Spleen (tissue), 11 donors: ENCODE data around the gene SNCAIP. TPM values are rescaled to one million over a fixed set of nuclear protein-coding genes. Genes with fewer than 3 reads are reported as not detected.

ENCODE experiments used
- DNase-seq: peaks from one replicate; pipeline ENCODE4 v3.0.0-alpha.2; 2020
- H3K27ac ChIP-seq, 8 donors: fragments of 200-600 bp; sonication (generic) in 7 of 8; 1 replicate in 4 of 8; 2 replicates in 4 of 8; pipeline versions ENCODE4 v1.5.0 to v1.8.0; 2016 to 2021; ENCODE audit warnings: inconsistent platforms in 4 of 8, mild to moderate bottlenecking in 4 of 8, moderate library complexity in 1 of 8
- H3K27me3 ChIP-seq, 7 donors: fragments of 200-600 bp; sonication (generic) in 6 of 7; replicated peaks in 1 of 7; 1 replicate in 4 of 7; 2 replicates in 3 of 7; pipeline versions ENCODE4 v1.5.0 to v1.8.0; 2016 to 2021; ENCODE audit warnings: inconsistent platforms in 3 of 7, mild to moderate bottlenecking in 1 of 7
- H3K36me3 ChIP-seq, 6 donors: fragments of 200-600 bp; sonication (generic) in 5 of 6; 1 replicate in 4 of 6; 2 replicates in 2 of 6; pipeline versions ENCODE4 v1.5.0 to v1.8.0; 2016 to 2021; ENCODE audit warnings: inconsistent platforms in 2 of 6
- H3K4me1 ChIP-seq, 6 donors: fragments of 200-600 bp; sonication (generic) in 5 of 6; 1 replicate in 3 of 6; 2 replicates in 3 of 6; pipeline versions ENCODE4 v1.5.0 to v1.8.0; 2016 to 2021; ENCODE audit warnings: inconsistent platforms in 3 of 6
- H3K4me3 ChIP-seq, 8 donors: fragments of 200-600 bp; sonication (generic) in 7 of 8; 1 replicate in 4 of 8; 2 replicates in 4 of 8; pipeline versions ENCODE4 v1.5.0 to v1.8.0; 2016 to 2021; ENCODE audit warnings: inconsistent platforms in 4 of 8, mild to moderate bottlenecking in 4 of 8, moderate library complexity in 2 of 8
- H3K9me3 ChIP-seq, 8 donors: fragments of 200-600 bp; sonication (generic) in 7 of 8; 1 replicate in 4 of 8; 2 replicates in 4 of 8; pipeline versions ENCODE4 v1.5.0 to v1.8.0; 2016 to 2021; ENCODE audit warnings: inconsistent platforms in 4 of 8
- CTCF ChIP-seq, 11 experiments: fragments of 200-600 bp in 7 of 11; fragments of 450-650 bp in 4 of 11; sonication (generic) in 4 of 11; IDR thresholded peaks in 8 of 11; conservative IDR thresholded peaks in 3 of 11; 1 replicate in 7 of 11; 2 replicates in 4 of 11; pipeline versions ENCODE4 v1.4.0 to v1.8.0; 2016 to 2021; ENCODE audit warnings: antibody characterized with exemption in 11 of 11, inconsistent platforms in 4 of 11, mild to moderate bottlenecking in 1 of 11
- POLR2A ChIP-seq, 3 donors: fragments of 450-650 bp; IDR thresholded peaks; one replicate each; pipeline ENCODE4 v1.5.1; 2017; ENCODE audit warnings: antibody characterized with exemption in 3 of 3, mild to moderate bottlenecking in 1 of 3
- POLR2AphosphoS5 ChIP-seq, 3 donors: sonication (generic); formaldehyde crosslinking; IDR thresholded peaks; one replicate each; pipeline ENCODE4 v1.5.1; 2017; ENCODE audit warnings: antibody characterized with exemption in 3 of 3
- WGBS, 5 donors: extraction: QIAGEN DNeasy Blood & Tissue Kit in 3 of 5; methylation state at CpG; one replicate each; pipeline versions ENCODE4 v1.1.5 to v1.1.7; 2013 to 2018; 5-methylcytosine and 5-hydroxymethylcytosine counted together
- intact Hi-C: fragments of 100-400 bp; cut with DNase I; formaldehyde crosslinking; loops from one replicate; pipeline ENCODE4 v1.15.0; 2023; ENCODE audit warnings: low total_unique reads
- polyA plus RNA-seq, 3 donors: library from polyadenylated mRNA; stranded (reverse); fragments of 200-250 nt; gene quantifications; one replicate each; pipeline ENCODE4 v1.2.1, GENCODE V29; 2013
- total RNA-seq, 7 donors: library from RNA; depleted of rRNA in 3 of 7; stranded (reverse); fragments of >200 nt in 3 of 7; fragmentation: NEBNext Ultra II Directional in 4 of 7; extraction: Animal tissue kit (Norgen Biotek cat#: 25700) in 4 of 7; gene quantifications; one replicate each; pipeline versions ENCODE4 v1.1.0 to v1.2.1, GENCODE V29; 2016 to 2021
- donor health status: healthy with polysubstance abuse.
- donor health status: DM: no; HTN: no; CAD: no; lungs with moderate emphysema.
- donor health status: DM: no; HTN: no; CAD: no.
- donor health status: Bipolar disorder and iron deficiency.
- donor health status: healthy.
- donor health status: DM: no; HTN: no; CAD: no.
- donor health status: DM: yes; HTN: yes; CAD: no.

SNCAIP gene
- total and polyA plus RNA-seq, 10 donors: 5.4 to 51.3 (median 17.8) TPM

- Histone ChIP-seq H3K27me3 (no peaks in the 10 kb centered on the region), H3K36me3 (no peaks in the 10 kb centered on the region), H3K4me1 (no peaks in the 10 kb centered on the region), H3K4me3 (no peak overlapping the region), H3K9me3 (no peaks in the 10 kb centered on the region), H3K27ac (no peak overlapping the region)
- no peak for DNase-seq
- no peak for TF ChIP-seq CTCF (IDR thresholded peaks at IDR 0.05 in 8 of 11, conservative IDR thresholded peaks at IDR 0.05 in 3 of 11)
- no peak for TF ChIP-seq POLR2A (IDR thresholded peaks at IDR 0.05)
- TF ChIP-seq POLR2AphosphoS5 (IDR thresholded peaks at IDR 0.05): no peak
- intact Hi-C loops: loop anchor here (10.0 kb wide), 1 partner anchor 78 kb away; the partner anchor contains the start of gene SNCAIP
- WGBS, 5 donors: 50 to 69% (median 55%) methylated on average over 2 of the region's 2 CpGs
These were observed 80.8 kb downstream of the SNCAIP start for GRCh38 chr5:122392824-122393223.

- WGBS, 5 donors: 83 to 91% (median 87%) methylated on average over 6 of the region's 6 CpGs
- intact Hi-C loops: loop anchor here (10.0 kb wide), 1 partner anchor 80 kb away; the partner anchor contains the start of gene SNCAIP
- Histone ChIP-seq H3K4me1 (no peaks in the 10 kb centered on the region), H3K27me3 (no peaks in the 10 kb centered on the region), H3K36me3 (no peaks in the 10 kb centered on the region), H3K4me3 (no peak overlapping the region), H3K27ac (no peak overlapping the region), H3K9me3 (no peaks in the 10 kb centered on the region)
- no peak for TF ChIP-seq POLR2A (IDR thresholded peaks at IDR 0.05)
- no peak for TF ChIP-seq POLR2AphosphoS5 (IDR thresholded peaks at IDR 0.05)
- TF ChIP-seq CTCF (IDR thresholded peaks at IDR 0.05 in 8 of 11, conservative IDR thresholded peaks at IDR 0.05 in 3 of 11): no peak
- DNase-seq: no peak
These were observed 82.4 kb downstream of the SNCAIP start for GRCh38 chr5:122394284-122394930.

- no peak for DNase-seq
- 75 to 91% (median 78%) methylated on average over 2 of the region's 2 CpGs for WGBS, 5 donors
- H3K4me1 ChIP-seq: no peaks in the 10 kb centered on the region
- H3K9me3 ChIP-seq: no peaks in the 10 kb centered on the region
- no peaks in the 10 kb centered on the region for H3K27me3 ChIP-seq
- intact Hi-C loops: loop anchor here (10.0 kb wide), 1 partner anchor 83 kb away; the partner anchor contains the start of gene SNCAIP
- no peak overlapping the region for H3K27ac ChIP-seq
- H3K36me3 ChIP-seq: no peaks in the 10 kb centered on the region
- TF ChIP-seq POLR2AphosphoS5 (IDR thresholded peaks at IDR 0.05) (no peak), POLR2A (IDR thresholded peaks at IDR 0.05) (no peak), CTCF (IDR thresholded peaks at IDR 0.05 in 8 of 11, conservative IDR thresholded peaks at IDR 0.05 in 3 of 11) (no peak)
- no peak overlapping the region for H3K4me3 ChIP-seq
These were observed 86.0 kb downstream of the SNCAIP start for GRCh38 chr5:122398016-122398415.

- no peak overlapping the region for H3K27ac ChIP-seq
- WGBS, 5 donors: 65 to 100% (median 83%) methylated on average over 1 of the region's 1 CpG
- H3K36me3 ChIP-seq: no peaks in the 10 kb centered on the region
- H3K9me3 ChIP-seq: no peaks in the 10 kb centered on the region
- no peak overlapping the region for H3K4me3 ChIP-seq
- DNase-seq: no peak
- intact Hi-C loops: no loop called here
- no peaks in the 10 kb centered on the region for H3K4me1 ChIP-seq
- no peak for TF ChIP-seq CTCF (IDR thresholded peaks at IDR 0.05 in 8 of 11, conservative IDR thresholded peaks at IDR 0.05 in 3 of 11)
- TF ChIP-seq POLR2AphosphoS5 (IDR thresholded peaks at IDR 0.05): no peak
- TF ChIP-seq POLR2A (IDR thresholded peaks at IDR 0.05): no peak
- H3K27me3 ChIP-seq: no peaks in the 10 kb centered on the region
These were observed 88.3 kb downstream of the SNCAIP start for GRCh38 chr5:122400341-122400740.
